ENCODE data around the gene LIPT2. TPM values are rescaled to one million over a fixed set of nuclear protein-coding genes. Genes with fewer than 3 reads are reported as not detected.

The LIPT2 gene
- polyA plus RNA-seq, 1 of the 3 experiments (the other 2 are of a cell fraction): 4.6 TPM

GRCh38 chr11:74480688-74481417, 12.7 kb downstream of the LIPT2 start:
- Histone ChIP-seq H3K9me2 (no peaks in the 10 kb centered on the region), H3K27ac (ENCODE audit: low read depth in 2 of 2, low read length in 1 of 2) (no peak overlapping the region), H3K4me2 (no peak overlapping the region), H3K79me2 (ENCODE audit: insufficient read depth) (no peaks in the 10 kb centered on the region), H3F3A (replicated peaks; ENCODE audit: insufficient read depth) (no peaks in the 10 kb centered on the region), H3K9ac (no peak overlapping the region), H2AFZ (ENCODE audit: low read depth) (no peak overlapping the region), H3K27me3 (ENCODE audit: insufficient read depth) (peaks cover 3% of the 10 kb centered on the region; the same call in 1 of the 2 replicates), H3K36me3 (replicated peaks in 1 of 2; ENCODE audit: control insufficient read depth in 1 of 2, insufficient read depth in 2 of 2, low read length in 1 of 2) (no peaks in the 10 kb centered on the region), H4K20me1 (ENCODE audit: insufficient read depth) (no peaks in the 10 kb centered on the region), H3K4me3 (ENCODE audit: low read depth in 2 of 2, low read length in 1 of 2) (no peak overlapping the region), H3K4me1 (ENCODE audit: control insufficient read depth in 1 of 2, insufficient read depth in 2 of 2, low read depth in 1 of 2, low read length in 1 of 2) (no peaks in the 10 kb centered on the region), H3K9me3 (no peaks in the 10 kb centered on the region)
- 68% methylated on average over 3 of the region's 3 CpGs for WGBS (ENCODE audit: low lambda C conversion rate)
- no peak for TF ChIP-seq GABPA (IDR thresholded peaks at IDR 0.05; ENCODE audit: low read depth)
- no peak for TF ChIP-seq GATA2 (CRISPR knock-in tag; IDR thresholded peaks at IDR 0.05)
- TF ChIP-seq RXRA (IDR thresholded peaks at IDR 0.05; ENCODE audit: borderline replicate concordance, low read depth): no peak
- no peak for TF ChIP-seq TEAD4 (IDR thresholded peaks at IDR 0.05; ENCODE audit: borderline replicate concordance, insufficient read depth)
- TF ChIP-seq MEF2A (IDR thresholded peaks at IDR 0.05; ENCODE audit: borderline replicate concordance, low read depth): no peak
- no peak for TF ChIP-seq RAD21 (IDR thresholded peaks at IDR 0.05; ENCODE audit: low read length)
- no peak for TF ChIP-seq MXI1 (IDR thresholded peaks at IDR 0.05; ENCODE audit: low read depth, low read length)
- no peak for TF ChIP-seq CHD2 (IDR thresholded peaks at IDR 0.05; ENCODE audit: low read length, partially characterized antibody)
- no peak for TF ChIP-seq ELF1 (IDR thresholded peaks at IDR 0.05)
- TF ChIP-seq JUND (IDR thresholded peaks at IDR 0.05): no peak
- TF ChIP-seq FOXJ3 (CRISPR knock-in tag; IDR thresholded peaks at IDR 0.05): no peak
- TF ChIP-seq REST (IDR thresholded peaks at IDR 0.05; ENCODE audit: low read depth, low read length): no peak
- no peak for TF ChIP-seq FOXM1 (IDR thresholded peaks at IDR 0.05; ENCODE audit: low read depth)
- TF ChIP-seq SIN3A (IDR thresholded peaks at IDR 0.05; ENCODE audit: borderline replicate concordance, low read depth, low read length): no peak
- no peak for TF ChIP-seq ZBTB33 (IDR thresholded peaks at IDR 0.05; ENCODE audit: borderline replicate concordance, low read depth)
- TF ChIP-seq EP300 (IDR thresholded peaks at IDR 0.05; ENCODE audit: borderline replicate concordance in 1 of 2, low read depth in 1 of 2, low read length in 1 of 2): no peak
- POLR2A ChIA-PET: interaction anchor here (1.6 kb wide), 1 partner anchor 12 kb away, joined by 9 read pairs; the partner anchor contains the start of gene LIPT2
- no peak for DNase-seq
- CTCF ChIA-PET: interaction anchor here (1.1 kb wide), 1 partner anchor 245 kb away, joined by 3 read pairs; no protein-coding TSS in a partner anchor
